ENCODE measurements around the gene MAML2. TPM values are rescaled to one million over a fixed set of nuclear protein-coding genes. Genes with fewer than 3 reads are reported as not detected.

Gene MAML2
- total RNA-seq, 3 donors from 2014 or later (not counting 1 experiment from before 2014, with no cell fraction given): 14.2 to 20.5 (median 16.1) TPM

DNA sequence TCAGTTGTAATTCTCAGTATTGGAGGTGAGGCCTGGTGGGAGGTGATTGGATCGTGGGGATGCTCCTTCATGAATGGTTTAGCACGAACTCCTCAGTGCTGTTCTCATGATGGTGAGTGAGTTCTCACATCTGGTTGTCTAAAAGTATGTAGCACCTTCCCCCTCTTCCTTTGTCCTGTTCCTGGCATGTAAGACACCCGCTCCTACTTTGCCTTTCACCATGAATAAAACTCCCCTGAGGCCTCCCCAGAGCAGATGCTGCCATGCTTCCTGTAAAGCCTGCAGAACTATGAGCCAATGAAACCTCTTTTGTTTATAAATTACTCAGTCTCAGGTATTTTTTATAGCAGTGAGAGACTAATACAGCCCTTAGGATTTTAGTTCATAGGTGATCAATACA, 191.5 kb downstream of the MAML2 start:
- no peaks in the 10 kb centered on the region for H3K9me3 ChIP-seq (ENCODE audit: control insufficient read depth, insufficient read depth, low read length)
- Mint-ChIP-seq H3K36me3 (no peaks in the 10 kb centered on the region), H3K27me3 (ENCODE audit: low read depth in 2 of 2) (no peaks in the 10 kb centered on the region), H3K27ac (no peak overlapping the region), H3K9me3 (no peaks in the 10 kb centered on the region), H3K4me1 (peaks cover 12 to 13% of the 10 kb centered on the region in 2 donors), H3K4me3 (no peak overlapping the region)
- H3K27me3 ChIP-seq (ENCODE audit: control insufficient read depth, insufficient read depth, low read length): no peaks in the 10 kb centered on the region
- H3K4me1 ChIP-seq (ENCODE audit: control insufficient read depth, insufficient read depth, low read length): peaks cover 10% of the 10 kb centered on the region
- DNase-seq (no peak), ATAC-seq (no peak)
- no peaks in the 10 kb centered on the region for H3K36me3 ChIP-seq (ENCODE audit: control insufficient read depth, insufficient read depth, low read length)
- no peak overlapping the region for H3K4me3 ChIP-seq (ENCODE audit: low read length)
- intact Hi-C loops (cut with micrococcal nuclease): no loop called here
- H3K27ac ChIP-seq (ENCODE audit: low read length): no peak overlapping the region
- WGBS (ENCODE audit: insufficient coverage): 80% methylated on average over 3 of the region's 3 CpGs
- TF ChIP-seq, protein P1, sequence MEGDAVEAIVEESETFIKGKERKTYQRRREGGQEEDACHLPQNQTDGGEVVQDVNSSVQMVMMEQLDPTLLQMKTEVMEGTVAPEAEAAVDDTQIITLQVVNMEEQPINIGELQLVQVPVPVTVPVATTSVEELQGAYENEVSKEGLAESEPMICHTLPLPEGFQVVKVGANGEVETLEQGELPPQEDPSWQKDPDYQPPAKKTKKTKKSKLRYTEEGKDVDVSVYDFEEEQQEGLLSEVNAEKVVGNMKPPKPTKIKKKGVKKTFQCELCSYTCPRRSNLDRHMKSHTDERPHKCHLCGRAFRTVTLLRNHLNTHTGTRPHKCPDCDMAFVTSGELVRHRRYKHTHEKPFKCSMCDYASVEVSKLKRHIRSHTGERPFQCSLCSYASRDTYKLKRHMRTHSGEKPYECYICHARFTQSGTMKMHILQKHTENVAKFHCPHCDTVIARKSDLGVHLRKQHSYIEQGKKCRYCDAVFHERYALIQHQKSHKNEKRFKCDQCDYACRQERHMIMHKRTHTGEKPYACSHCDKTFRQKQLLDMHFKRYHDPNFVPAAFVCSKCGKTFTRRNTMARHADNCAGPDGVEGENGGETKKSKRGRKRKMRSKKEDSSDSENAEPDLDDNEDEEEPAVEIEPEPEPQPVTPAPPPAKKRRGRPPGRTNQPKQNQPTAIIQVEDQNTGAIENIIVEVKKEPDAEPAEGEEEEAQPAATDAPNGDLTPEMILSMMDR (IDR thresholded peaks at IDR 0.05): no peak

- TF ChIP-seq, protein P1 (IDR thresholded peaks at IDR 0.05): no peak
- Histone ChIP-seq H3K27me3 (ENCODE audit: control insufficient read depth, insufficient read depth, low read length) (no peaks in the 10 kb centered on the region), H3K36me3 (ENCODE audit: control insufficient read depth, insufficient read depth, low read length) (no peaks in the 10 kb centered on the region), H3K9me3 (ENCODE audit: control insufficient read depth, insufficient read depth, low read length) (no peaks in the 10 kb centered on the region), H3K4me1 (ENCODE audit: control insufficient read depth, insufficient read depth, low read length) (peaks cover 1% of the 10 kb centered on the region), H3K4me3 (ENCODE audit: low read length) (no peak overlapping the region), H3K27ac (ENCODE audit: low read length) (no peak overlapping the region)
- Mint-ChIP-seq H3K27ac (no peak overlapping the region), H3K4me1 (peaks cover 5% of the 10 kb centered on the region in 2 donors), H3K9me3 (no peaks in the 10 kb centered on the region), H3K27me3 (ENCODE audit: low read depth in 2 of 2) (no peaks in the 10 kb centered on the region), H3K36me3 (no peaks in the 10 kb centered on the region), H3K4me3 (no peak overlapping the region)
- intact Hi-C loops (cut with micrococcal nuclease): no loop called here
- no peak for DNase-seq
- 95% methylated on average over 4 of the region's 4 CpGs for WGBS (ENCODE audit: insufficient coverage)
- no peak for ATAC-seq
These were observed 192.4 kb downstream of the MAML2 start for GRCh38 chr11:96150609-96151008.

DNA sequence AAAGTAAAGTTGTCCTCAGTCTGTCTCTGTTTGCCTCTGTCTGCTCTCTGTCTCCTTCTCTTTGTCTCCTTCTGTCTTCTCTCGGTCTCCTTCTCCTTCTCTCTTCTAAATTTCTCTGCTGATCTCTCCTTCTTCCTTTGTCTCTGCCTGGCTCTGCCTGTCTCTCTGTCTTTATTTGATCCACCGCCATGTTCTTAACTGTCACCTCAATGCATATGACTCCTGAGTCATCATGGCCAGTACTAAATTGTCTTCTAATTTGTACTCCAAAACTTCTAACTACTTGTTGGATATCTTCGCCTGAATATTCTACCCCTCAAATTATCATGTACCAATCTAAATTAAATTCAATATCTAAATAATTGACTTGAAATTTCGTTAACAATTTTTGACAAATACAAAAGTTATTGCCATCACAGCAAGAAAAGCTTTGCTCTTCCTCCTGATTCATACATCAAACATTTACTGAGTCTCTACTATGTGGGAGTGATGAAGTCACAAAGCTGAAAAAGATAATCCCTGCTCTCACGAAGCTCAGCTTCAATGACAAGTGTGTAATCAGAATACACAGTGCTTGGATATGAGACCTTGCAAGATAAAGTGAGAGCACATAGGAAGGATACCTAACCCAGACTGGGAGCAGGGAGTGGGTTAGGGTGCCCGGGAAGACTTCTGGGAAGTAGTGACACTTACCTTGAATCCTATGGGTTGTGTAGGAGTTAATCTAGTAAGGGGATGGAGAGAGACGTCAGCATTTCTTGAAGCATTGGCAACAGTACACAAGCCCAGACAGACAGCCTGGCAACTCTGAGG, 193.0 kb downstream of the MAML2 start:
- DNase-seq (no peak), ATAC-seq (no peak)
- Histone ChIP-seq H3K27ac (ENCODE audit: low read length) (no peak overlapping the region), H3K9me3 (ENCODE audit: control insufficient read depth, insufficient read depth, low read length) (no peaks in the 10 kb centered on the region), H3K27me3 (ENCODE audit: control insufficient read depth, insufficient read depth, low read length) (no peaks in the 10 kb centered on the region), H3K4me3 (ENCODE audit: low read length) (no peak overlapping the region), H3K4me1 (ENCODE audit: control insufficient read depth, insufficient read depth, low read length) (no peaks in the 10 kb centered on the region), H3K36me3 (ENCODE audit: control insufficient read depth, insufficient read depth, low read length) (no peaks in the 10 kb centered on the region)
- no peak overlapping the region for H3K27ac Mint-ChIP-seq
- H3K27me3 Mint-ChIP-seq (ENCODE audit: low read depth in 2 of 2): no peaks in the 10 kb centered on the region
- H3K4me3 Mint-ChIP-seq: no peak overlapping the region
- H3K9me3 Mint-ChIP-seq: no peaks in the 10 kb centered on the region
- intact Hi-C loops (cut with micrococcal nuclease): no loop called here
- H3K36me3 Mint-ChIP-seq: no peaks in the 10 kb centered on the region
- TF ChIP-seq, protein P1 (IDR thresholded peaks at IDR 0.05): no peak
- 93% methylated on average over 6 of the region's 7 CpGs for WGBS (ENCODE audit: insufficient coverage)
- peaks cover 5% of the 10 kb centered on the region in 2 donors for H3K4me1 Mint-ChIP-seq
